ENCODE data around the gene FASTKD1.
A peak's percentile ranks its signal among the peaks of the same experiment; 100 is the strongest.

- peak; percentile 81 for TF ChIP-seq YY1 (IDR thresholded peaks at IDR 0.05; ENCODE audit: insufficient read depth, insufficient read length)
- TF ChIP-seq SUZ12 (IDR thresholded peaks at IDR 0.05; ENCODE audit: extremely low read depth, insufficient read depth, insufficient read length), result no peak
- no peak for TF ChIP-seq ZNF274 (IDR thresholded peaks at IDR 0.05; ENCODE audit: low read depth, low read length)
Measured at GRCh38 chr2:169584005-169584877, 10.6 kb upstream of the FASTKD1 start, which contains the start of gene PPIG.
